ENCODE measurements around the gene MYBBP1A. TPM values are rescaled to one million over a fixed set of nuclear protein-coding genes. Genes with fewer than 3 reads are reported as not detected.

MYBBP1A gene
- total RNA-seq, 1 experiment from 2014 or later, result 130 TPM

DNA sequence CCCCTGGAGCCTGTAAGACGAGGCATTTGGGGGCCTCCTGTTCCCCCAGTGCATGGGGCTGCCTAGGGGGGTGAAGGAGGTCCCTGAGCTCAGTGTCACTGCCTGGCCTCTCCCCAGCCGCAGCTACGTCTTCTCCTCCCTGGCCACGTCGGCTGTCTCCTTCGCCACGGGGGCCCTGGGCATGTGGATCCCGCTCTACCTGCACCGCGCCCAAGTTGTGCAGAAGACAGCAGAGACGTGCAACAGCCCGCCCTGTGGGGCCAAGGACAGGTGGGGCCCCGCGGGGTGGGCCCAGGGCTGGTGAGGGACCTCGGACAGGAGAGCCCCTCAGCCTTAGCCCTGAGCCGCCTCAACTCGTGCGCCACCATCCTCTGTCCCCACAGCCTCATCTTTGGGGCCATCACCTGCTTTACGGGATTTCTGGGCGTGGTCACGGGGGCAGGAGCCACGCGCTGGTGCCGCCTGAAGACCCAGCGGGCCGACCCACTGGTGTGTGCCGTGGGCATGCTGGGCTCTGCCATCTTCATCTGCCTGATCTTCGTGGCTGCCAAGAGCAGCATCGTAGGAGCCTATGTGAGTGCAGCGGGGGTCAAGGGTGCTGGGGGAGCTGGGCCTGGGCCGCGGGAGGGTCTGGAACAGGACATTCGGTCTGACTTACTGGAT is 22.2 kb downstream of the MYBBP1A start:
- Histone ChIP-seq H3K27me3 (ENCODE audit: insufficient read depth, low read length) (no peaks in the 10 kb centered on the region), H2AFZ (ENCODE audit: low read depth, low read length, poor library complexity, severe bottlenecking) (no peak overlapping the region), H3K4me1 (ENCODE audit: control insufficient read depth in 1 of 2, insufficient read depth in 2 of 2, low read length in 2 of 2) (peaks cover 8 to 19% of the 10 kb centered on the region in 2 experiments; a peak in 3 of 4 replicates), H3K27ac (ENCODE audit: low read depth, low read length) (no peak overlapping the region), H3K36me3 (ENCODE audit: control insufficient read depth in 1 of 2, insufficient read depth in 2 of 2, low read length in 2 of 2) (peaks cover 0 to 1% of the 10 kb centered on the region in 2 experiments; a peak in 1 of 4 replicates), H3K9me3 (ENCODE audit: control insufficient read depth in 1 of 2, insufficient read depth in 1 of 2, low read depth in 1 of 2, low read length in 2 of 2) (no peaks in the 10 kb centered on the region), H3K9me2 (ENCODE audit: insufficient read depth) (no peaks in the 10 kb centered on the region), H3K4me2 (ENCODE audit: low read length) (no peak overlapping the region), H3K9ac (ENCODE audit: low read length) (no peak overlapping the region), H3K4me3 (replicated peaks in 1 of 2; ENCODE audit: low read depth in 1 of 2, low read length in 2 of 2) (no peak overlapping the region), H4K20me1 (ENCODE audit: insufficient read depth) (no peaks in the 10 kb centered on the region), H3K79me2 (ENCODE audit: insufficient read depth, low read length) (no peaks in the 10 kb centered on the region)
- ChIA-PET CTCF (no interaction called here), POLR2A (no interaction called here), RAD21 (ENCODE audit: low non-redundant PET in 1 of 2, low total read pairs in 2 of 2, uncharacterized antibody in 2 of 2, unreplicated experiment in 2 of 2) (no interaction called here)
- intact Hi-C loops (cut with micrococcal nuclease), result loop anchor here (5.0 kb wide), 1 partner anchor 111 kb away; no protein-coding TSS in a partner anchor
- ATAC-seq (no peak), DNase-seq (ENCODE audit: low read depth, low spot score) (no peak)
- TF ChIP-seq, protein P1, sequence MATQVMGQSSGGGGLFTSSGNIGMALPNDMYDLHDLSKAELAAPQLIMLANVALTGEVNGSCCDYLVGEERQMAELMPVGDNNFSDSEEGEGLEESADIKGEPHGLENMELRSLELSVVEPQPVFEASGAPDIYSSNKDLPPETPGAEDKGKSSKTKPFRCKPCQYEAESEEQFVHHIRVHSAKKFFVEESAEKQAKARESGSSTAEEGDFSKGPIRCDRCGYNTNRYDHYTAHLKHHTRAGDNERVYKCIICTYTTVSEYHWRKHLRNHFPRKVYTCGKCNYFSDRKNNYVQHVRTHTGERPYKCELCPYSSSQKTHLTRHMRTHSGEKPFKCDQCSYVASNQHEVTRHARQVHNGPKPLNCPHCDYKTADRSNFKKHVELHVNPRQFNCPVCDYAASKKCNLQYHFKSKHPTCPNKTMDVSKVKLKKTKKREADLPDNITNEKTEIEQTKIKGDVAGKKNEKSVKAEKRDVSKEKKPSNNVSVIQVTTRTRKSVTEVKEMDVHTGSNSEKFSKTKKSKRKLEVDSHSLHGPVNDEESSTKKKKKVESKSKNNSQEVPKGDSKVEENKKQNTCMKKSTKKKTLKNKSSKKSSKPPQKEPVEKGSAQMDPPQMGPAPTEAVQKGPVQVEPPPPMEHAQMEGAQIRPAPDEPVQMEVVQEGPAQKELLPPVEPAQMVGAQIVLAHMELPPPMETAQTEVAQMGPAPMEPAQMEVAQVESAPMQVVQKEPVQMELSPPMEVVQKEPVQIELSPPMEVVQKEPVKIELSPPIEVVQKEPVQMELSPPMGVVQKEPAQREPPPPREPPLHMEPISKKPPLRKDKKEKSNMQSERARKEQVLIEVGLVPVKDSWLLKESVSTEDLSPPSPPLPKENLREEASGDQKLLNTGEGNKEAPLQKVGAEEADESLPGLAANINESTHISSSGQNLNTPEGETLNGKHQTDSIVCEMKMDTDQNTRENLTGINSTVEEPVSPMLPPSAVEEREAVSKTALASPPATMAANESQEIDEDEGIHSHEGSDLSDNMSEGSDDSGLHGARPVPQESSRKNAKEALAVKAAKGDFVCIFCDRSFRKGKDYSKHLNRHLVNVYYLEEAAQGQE (IDR thresholded peaks at IDR 0.05; ENCODE audit: low read depth), result no peak
- TF ChIP-seq RAD21 (IDR thresholded peaks at IDR 0.05; ENCODE audit: low read depth) (no peak), EZH2 (IDR thresholded peaks at IDR 0.05) (no peak), POLR2AphosphoS5 (IDR thresholded peaks at IDR 0.05; ENCODE audit: low read depth, low read length) (no peak), ZFX (IDR thresholded peaks at IDR 0.05) (no peak), ZBTB33 (IDR thresholded peaks at IDR 0.05; ENCODE audit: extremely low read depth, insufficient replicate concordance, low read length) (no peak), CEBPB (IDR thresholded peaks at IDR 0.05; ENCODE audit: low read depth) (no peak), ATF3 (IDR thresholded peaks at IDR 0.05) (no peak), SP1 (IDR thresholded peaks at IDR 0.05; ENCODE audit: low read depth) (no peak), CBX3 (IDR thresholded peaks at IDR 0.05; ENCODE audit: low read depth) (no peak), TCF7L2 (IDR thresholded peaks at IDR 0.05; ENCODE audit: borderline replicate concordance, extremely low read depth, insufficient read depth, insufficient read length) (no peak), EZH2phosphoT487 (IDR thresholded peaks at IDR 0.05; ENCODE audit: borderline replicate concordance) (no peak)
- TF ChIP-seq, protein P2, sequence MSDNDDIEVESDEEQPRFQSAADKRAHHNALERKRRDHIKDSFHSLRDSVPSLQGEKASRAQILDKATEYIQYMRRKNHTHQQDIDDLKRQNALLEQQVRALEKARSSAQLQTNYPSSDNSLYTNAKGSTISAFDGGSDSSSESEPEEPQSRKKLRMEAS (IDR thresholded peaks at IDR 0.05), result no peak
- no TSS peak for BruUV-seq (replicated peaks)
